CD4-positive, alpha-beta T cell treated with Interleukin-6 at 100 ng/mL for 8 hours (primary cell): ENCODE measurements around the gene DDA1.
"Not testable (repeated sequence)": the region's sequence is repeated elsewhere in the genome, so short reads cannot be mapped to it uniquely, and the experiment has no call there.

Experiments
- DNase-seq: peaks from one replicate; pipeline ENCODE4 v3.0.0-alpha.2; 2020; ENCODE audit warnings: mixed read lengths, low spot score

The DDA1 gene

GRCh38 chr19:17309198-17309964, at the start of gene DDA1:
Gene DDA1 (plus strand): TSS chr19:17309563. CDS start chr19:17309655, 92 bp downstream.
- peak; percentile 100 for DNase-seq

GRCh38 chr19:17259934-17260333, 49.4 kb upstream of the DDA1 start:
- DNase-seq: no peak

- peak; percentile 90 for DNase-seq
Observed at GRCh38 chr19:17260842-17261325, 48.5 kb upstream of the DDA1 start.

DNA sequence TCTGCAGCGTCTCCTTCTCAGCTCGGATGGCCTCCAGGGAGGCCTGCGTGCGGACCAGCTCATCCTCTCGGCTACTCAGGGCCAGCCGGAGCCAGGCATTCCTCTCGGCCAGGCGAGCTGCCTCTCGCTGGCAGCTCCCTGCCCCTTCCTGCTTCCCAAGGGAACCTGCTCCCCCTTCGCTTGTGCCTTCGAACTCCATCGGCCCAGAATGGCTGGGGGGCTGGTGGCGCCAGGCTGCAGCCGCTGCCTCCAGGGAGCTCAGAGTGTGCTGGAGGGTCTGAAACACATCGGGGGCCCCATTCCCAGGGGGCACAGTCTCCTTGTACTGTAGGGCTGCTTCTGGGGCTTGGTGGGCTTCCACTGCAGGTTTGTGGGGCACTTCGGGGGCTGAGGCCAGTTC, 46.8 kb upstream of the DDA1 start:
- no peak for DNase-seq

- DNase-seq: no peak
Observed at GRCh38 chr19:17263712-17264640, 45.4 kb upstream of the DDA1 start.

DNA sequence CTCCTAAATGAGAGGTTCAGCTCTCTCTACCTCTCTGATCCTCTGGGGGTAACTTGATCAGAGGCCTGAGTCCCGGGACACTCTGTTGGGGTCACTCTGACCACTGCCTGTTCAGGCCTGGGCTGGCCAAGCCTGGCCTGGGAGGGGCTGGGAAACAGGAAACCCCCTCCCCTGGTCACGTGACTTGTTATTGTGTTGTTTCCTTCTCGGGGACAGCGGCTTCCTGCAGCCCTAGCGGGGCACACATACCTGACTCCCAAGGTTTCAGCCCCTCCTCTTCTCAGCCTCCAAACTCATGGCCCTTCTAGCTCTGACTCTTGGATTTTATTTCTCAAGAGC, 44.8 kb upstream of the DDA1 start, which contains the start of gene USHBP1:
USHBP1 (minus strand) TSS at position 105 of the 339 bp plus-strand sequence. CDS start 446 bp downstream, outside the sequence.
- DNase-seq: no peak

- DNase-seq: no peak
Observed at GRCh38 chr19:17266026-17266425, 43.3 kb upstream of the DDA1 start.

DNA sequence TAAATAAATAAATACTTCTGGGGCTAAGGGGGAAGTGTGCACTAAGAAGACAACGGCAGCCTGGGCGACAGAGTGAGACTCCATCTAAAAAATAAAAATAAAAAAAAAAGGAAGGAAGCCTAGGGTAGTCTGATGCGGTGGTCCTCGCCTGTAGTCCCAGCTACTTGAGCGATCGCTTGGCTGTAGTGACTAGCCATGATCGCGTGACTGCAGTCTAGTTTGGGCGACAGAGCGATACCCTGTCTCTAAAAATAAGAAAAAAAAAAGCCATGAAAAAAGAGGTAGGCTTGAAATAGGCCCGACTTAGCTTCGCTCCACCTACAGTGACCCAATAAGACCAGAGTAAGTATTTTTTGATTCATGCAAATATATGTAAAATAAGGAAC, 42.8 kb upstream of the DDA1 start:
- no peak for DNase-seq

DNA sequence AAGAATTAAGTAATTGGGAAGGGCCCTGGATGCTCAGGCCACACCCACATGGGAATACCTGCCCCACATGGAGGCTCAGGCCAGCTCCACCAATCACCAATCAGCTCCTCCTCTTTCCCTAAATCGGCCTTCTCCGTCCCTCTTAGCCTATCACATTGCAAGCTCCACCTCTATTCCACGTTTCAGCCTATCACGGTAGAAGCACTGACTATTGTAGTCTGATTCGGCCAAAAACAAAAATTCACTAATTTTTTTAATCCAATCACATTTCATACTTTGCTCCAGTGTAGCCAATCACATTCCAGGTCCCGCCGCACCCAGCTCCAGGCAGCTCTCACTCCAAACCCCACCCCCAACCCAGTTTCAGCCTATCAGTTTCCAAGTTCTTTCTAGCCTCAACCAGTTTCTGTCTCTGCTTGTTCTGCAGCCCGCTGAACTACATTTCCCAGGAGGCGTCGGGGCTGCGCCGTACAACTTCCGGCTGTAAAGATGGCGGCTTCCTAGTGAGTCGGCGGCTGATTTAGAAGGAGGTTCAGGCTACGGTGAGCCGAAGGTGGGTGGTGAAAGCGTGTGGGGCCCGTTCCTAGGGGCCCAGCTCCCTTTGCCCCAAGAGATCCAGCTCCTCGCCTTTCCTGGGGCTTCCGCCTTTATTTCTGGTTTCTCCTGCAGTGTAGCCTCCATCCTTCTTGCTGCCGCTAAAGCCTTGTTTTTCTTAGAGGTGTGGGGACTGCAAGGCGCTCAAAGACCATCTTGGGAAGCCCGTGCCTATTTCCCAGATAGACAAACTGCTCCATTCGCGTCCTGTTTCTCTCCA, 42.2 kb upstream of the DDA1 start, which contains the start of gene BABAM1:
BABAM1 (plus strand) TSS at position 469 of the 814 bp plus-strand sequence. CDS start 1,364 bp downstream, outside the sequence.
- DNase-seq: peak; percentile 97

- DNase-seq: no peak
Observed at GRCh38 chr19:17268754-17269153, 40.6 kb upstream of the DDA1 start.

DNA sequence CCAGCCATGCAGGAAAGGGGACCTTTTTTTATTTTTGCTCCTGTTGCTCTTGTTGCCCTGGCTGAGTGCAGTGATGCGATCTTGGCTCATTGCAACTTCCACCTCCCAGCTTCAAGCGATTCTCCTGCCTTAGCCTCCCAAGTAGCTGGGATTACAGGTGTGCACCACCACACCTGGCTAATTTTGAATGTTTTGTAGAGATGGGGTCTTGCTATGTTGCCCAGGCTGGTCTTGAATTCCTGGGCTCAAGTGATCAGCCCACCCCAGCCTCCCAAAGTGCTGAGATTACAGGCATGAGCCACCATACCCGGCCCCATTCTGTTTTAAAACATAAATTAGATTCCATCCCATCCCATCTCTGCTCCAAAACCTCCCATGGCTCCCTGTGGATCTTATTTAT, 34.5 kb upstream of the DDA1 start:
- not testable (repeated sequence) for DNase-seq

DNA sequence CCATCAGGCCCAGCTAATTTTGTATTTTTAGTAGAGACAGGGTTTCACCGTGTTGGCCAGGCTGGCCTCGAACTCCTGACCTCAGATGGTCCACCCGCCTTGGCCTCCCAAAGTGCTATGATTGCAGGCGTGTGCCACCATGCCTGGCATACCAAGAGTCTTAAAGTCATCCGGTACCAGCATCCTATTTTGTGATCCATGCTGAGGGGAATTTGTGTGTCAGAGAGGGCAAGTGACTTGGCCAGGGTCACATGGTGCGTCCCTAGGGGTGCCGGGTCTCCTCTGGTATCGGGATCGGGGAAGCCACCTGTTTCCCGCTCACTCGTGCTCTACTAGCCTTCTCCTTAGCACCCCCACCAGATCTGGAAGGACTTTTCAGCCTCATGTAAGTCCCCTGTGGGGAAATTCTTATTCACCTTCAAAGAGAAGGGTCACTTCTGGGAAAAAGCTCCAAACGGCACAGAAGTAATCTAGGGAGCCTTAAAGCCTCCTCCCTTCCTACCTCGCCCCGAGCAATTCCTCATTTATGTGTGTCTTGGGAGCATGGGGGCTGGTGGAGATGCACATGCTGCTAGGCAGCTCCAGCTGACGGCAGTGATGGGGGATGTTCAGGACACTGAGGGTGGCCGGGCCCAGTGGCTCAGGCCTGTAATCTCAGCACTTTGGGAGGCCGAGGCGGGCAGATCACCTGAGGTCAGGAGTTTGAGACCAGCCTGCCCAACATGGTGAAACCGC, 33.8 kb upstream of the DDA1 start:
- no peak for DNase-seq

GRCh38 chr19:17279436-17279835, 29.9 kb upstream of the DDA1 start:
- DNase-seq: no peak

DNA sequence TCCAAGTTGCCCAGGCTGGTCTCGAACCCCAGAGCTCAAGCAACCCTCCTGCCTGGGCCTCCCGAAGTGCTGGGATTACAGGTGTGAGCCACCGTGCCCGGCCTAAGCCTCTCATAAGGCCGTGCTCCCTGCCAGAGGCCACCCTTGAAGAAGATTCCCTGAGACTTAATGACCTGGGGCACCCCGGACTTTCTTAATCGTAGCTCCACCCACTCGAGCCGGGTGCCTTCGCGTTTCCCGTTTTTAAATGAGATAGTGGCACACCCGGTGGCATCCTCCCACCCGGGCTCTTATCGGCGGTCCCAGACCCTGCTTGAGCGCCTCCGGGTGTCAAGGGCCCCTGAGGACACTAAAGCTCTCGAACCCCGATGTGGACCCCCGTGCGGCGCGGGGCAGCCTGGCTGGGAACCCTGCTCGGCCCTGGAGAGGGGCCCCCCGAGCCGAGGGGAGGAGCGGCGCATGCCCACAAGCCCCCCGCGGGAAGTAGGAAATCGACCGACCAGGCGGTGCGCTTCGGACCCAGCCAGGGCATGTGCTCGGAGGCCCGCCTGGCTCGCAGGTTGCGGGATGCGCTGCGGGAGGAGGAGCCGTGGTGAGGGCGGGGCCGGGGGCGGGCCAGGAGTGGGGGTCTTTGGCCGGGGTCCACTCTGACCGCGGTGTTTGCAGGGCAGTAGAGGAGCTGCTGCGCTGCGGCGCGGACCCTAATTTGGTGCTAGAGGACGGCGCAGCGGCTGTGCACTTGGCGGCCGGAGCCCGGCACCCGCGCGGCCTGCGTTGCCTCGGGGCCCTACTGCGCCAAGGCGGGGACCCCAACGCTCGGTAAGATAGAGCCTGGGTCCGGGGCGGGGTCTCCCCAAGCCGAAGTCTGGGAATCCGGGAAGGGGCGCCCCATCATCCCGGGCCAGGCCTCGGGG, 27.7 kb upstream of the DDA1 start, which contains the start of gene ANKLE1:
ANKLE1 (plus strand) TSS at position 511 of the 914 bp plus-strand sequence; CDS start at position 531, 20 bp downstream.
- DNase-seq: no peak

GRCh38 chr19:17282488-17283125, 26.8 kb upstream of the DDA1 start:
- peak; percentile 72 for DNase-seq

GRCh38 chr19:17283504-17283996, 25.8 kb upstream of the DDA1 start:
- DNase-seq: no peak

DNA sequence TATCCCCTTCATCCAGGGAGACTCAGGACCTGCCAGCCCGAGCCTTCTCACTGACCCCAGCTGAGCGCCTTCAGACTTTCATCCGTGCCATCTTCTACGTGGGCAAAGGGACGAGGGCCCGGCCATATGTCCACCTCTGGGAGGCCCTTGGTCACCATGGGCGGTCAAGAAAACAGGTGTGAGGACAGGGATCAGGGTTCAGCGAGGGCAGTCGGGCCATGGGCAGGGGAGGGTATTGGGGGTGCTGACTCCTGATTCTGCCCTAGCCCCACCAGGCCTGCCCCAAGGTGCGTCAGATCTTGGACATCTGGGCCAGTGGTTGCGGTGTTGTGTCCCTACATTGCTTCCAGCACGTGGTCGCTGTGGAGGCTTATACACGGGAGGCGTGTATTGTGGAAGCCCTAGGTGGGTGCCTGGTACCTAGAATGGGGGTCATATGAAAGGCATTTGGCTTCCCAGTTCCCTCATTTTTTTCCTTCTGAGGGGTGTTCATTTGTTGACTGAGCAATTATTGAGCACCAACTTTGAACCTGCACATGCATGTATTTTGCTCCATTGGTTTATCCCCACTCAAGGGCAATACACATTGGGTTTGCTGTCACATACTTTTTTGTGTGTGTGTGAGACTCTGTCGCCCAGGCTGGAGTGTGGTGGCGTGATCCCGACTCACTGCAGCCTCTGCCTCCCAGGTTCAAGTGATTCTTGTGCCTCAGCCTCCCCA, 23.8 kb upstream of the DDA1 start:
- DNase-seq: no peak

DNA sequence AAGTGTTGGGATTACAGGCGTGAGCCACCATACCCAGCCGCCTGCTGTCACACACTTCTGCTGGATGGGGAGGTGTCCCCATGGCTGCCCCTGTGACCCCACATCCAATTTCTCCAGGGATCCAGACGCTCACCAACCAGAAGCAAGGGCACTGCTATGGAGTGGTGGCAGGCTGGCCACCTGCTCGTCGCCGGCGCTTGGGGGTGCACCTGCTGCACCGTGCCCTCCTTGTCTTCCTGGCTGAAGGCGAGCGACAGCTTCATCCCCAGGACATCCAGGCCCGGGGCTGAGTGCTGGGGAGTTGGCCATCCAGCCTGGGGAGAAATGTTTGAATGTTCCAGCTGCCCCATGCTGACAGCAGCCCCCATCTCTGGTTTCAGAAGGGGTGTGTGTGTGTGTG, 23.1 kb upstream of the DDA1 start:
- no peak for DNase-seq

- DNase-seq: no peak
Observed at GRCh38 chr19:17286752-17287151, 22.6 kb upstream of the DDA1 start.
